ENCODE results near the gene ADAMTS9.

ADAMTS9 gene

GRCh38 chr3:64552160-64552559 lies 135.6 kb downstream of the ADAMTS9 start:
- no peaks in the 10 kb centered on the region for H3K27me3 ChIP-seq (ENCODE audit: low read length)
- H3K4me3 ChIP-seq (ENCODE audit: insufficient read depth, low read length, poor library complexity, severe bottlenecking) = no peak overlapping the region
- no peaks in the 10 kb centered on the region for H3K9me3 ChIP-seq (ENCODE audit: insufficient read depth, low read length)
- H3K9ac ChIP-seq (ENCODE audit: low read length) = no peak overlapping the region
- no peaks in the 10 kb centered on the region for H4K20me1 ChIP-seq (ENCODE audit: low read depth, low read length)
- no peak overlapping the region for H2AFZ ChIP-seq (ENCODE audit: low read depth, low read length, severe bottlenecking)
- H3K79me2 ChIP-seq (ENCODE audit: insufficient read depth, low read length) = no peaks in the 10 kb centered on the region
- H3K9me2 ChIP-seq (replicated peaks; ENCODE audit: insufficient read depth, low read length) = no peaks in the 10 kb centered on the region
- no peaks in the 10 kb centered on the region for H3K36me3 ChIP-seq (ENCODE audit: low read length)
- TF ChIP-seq CTCF (IDR thresholded peaks at IDR 0.05; ENCODE audit: insufficient read depth, low read length, poor library complexity, severe bottlenecking) = no peak
- TF ChIP-seq EZH2phosphoT487 (conservative IDR thresholded peaks at IDR 0.05; ENCODE audit: low read length) = no peak
- no peak overlapping the region for H3K4me2 ChIP-seq (ENCODE audit: low read depth, low read length, poor library complexity, severe bottlenecking)
- H3K27ac ChIP-seq (ENCODE audit: low read depth, low read length) = no peak overlapping the region
- no peaks in the 10 kb centered on the region for H3F3A ChIP-seq (ENCODE audit: insufficient read depth)

- Histone ChIP-seq H3K4me2 (ENCODE audit: low read depth, low read length, poor library complexity, severe bottlenecking) (no peak overlapping the region), H3K79me2 (ENCODE audit: insufficient read depth, low read length) (no peaks in the 10 kb centered on the region), H3K36me3 (ENCODE audit: low read length) (no peaks in the 10 kb centered on the region), H3K27ac (ENCODE audit: low read depth, low read length) (no peak overlapping the region), H2AFZ (ENCODE audit: low read depth, low read length, severe bottlenecking) (no peak overlapping the region), H3F3A (ENCODE audit: insufficient read depth) (no peaks in the 10 kb centered on the region), H3K4me3 (ENCODE audit: insufficient read depth, low read length, poor library complexity, severe bottlenecking) (no peak overlapping the region), H3K27me3 (ENCODE audit: low read length) (no peaks in the 10 kb centered on the region), H3K9me2 (replicated peaks; ENCODE audit: insufficient read depth, low read length) (no peaks in the 10 kb centered on the region), H3K9me3 (ENCODE audit: insufficient read depth, low read length) (no peaks in the 10 kb centered on the region), H4K20me1 (ENCODE audit: low read depth, low read length) (no peaks in the 10 kb centered on the region), H3K9ac (ENCODE audit: low read length) (no peak overlapping the region)
- TF ChIP-seq EZH2phosphoT487 (conservative IDR thresholded peaks at IDR 0.05; ENCODE audit: low read length) (no peak), CTCF (IDR thresholded peaks at IDR 0.05; ENCODE audit: insufficient read depth, low read length, poor library complexity, severe bottlenecking) (no peak)
Measured at GRCh38 chr3:64551697-64552096, 136.1 kb downstream of the ADAMTS9 start.

- Histone ChIP-seq H3K27me3 (ENCODE audit: low read length) (no peaks in the 10 kb centered on the region), H3K9me3 (ENCODE audit: insufficient read depth, low read length) (no peaks in the 10 kb centered on the region), H3K79me2 (ENCODE audit: insufficient read depth, low read length) (no peaks in the 10 kb centered on the region), H3F3A (ENCODE audit: insufficient read depth) (no peaks in the 10 kb centered on the region), H4K20me1 (ENCODE audit: low read depth, low read length) (no peaks in the 10 kb centered on the region), H3K4me2 (ENCODE audit: low read depth, low read length, poor library complexity, severe bottlenecking) (no peak overlapping the region), H3K36me3 (ENCODE audit: low read length) (no peaks in the 10 kb centered on the region), H3K4me3 (ENCODE audit: insufficient read depth, low read length, poor library complexity, severe bottlenecking) (no peak overlapping the region), H3K9ac (ENCODE audit: low read length) (no peak overlapping the region), H3K9me2 (replicated peaks; ENCODE audit: insufficient read depth, low read length) (no peaks in the 10 kb centered on the region), H3K27ac (ENCODE audit: low read depth, low read length) (no peak overlapping the region), H2AFZ (ENCODE audit: low read depth, low read length, severe bottlenecking) (no peak overlapping the region)
- TF ChIP-seq CTCF (IDR thresholded peaks at IDR 0.05; ENCODE audit: insufficient read depth, low read length, poor library complexity, severe bottlenecking) (no peak), EZH2phosphoT487 (conservative IDR thresholded peaks at IDR 0.05; ENCODE audit: low read length) (no peak)
Measured at GRCh38 chr3:64550745-64551144, 137.1 kb downstream of the ADAMTS9 start.

Data from SU-DHL-6 (cell line).